Raji (cell line): ENCODE data around the gene MFAP3L.

Experiments
- POLR2A ChIP-seq: IDR thresholded peaks from 2 replicates; pipeline ENCODE4 v1.6.1; 2011; ENCODE audit warnings: low read depth, low read length, control low read depth; ENCODE audit not compliant: insufficient read depth

Gene MFAP3L

GRCh38 chr4:170026253-170027021, at the start of gene MFAP3L:
TSS of gene MFAP3L (minus strand) at chr4:170026395. CDS start at chr4:170005877, 20,518 bp downstream.
- no peak for TF ChIP-seq POLR2A

- TF ChIP-seq POLR2A: no peak
Observed at GRCh38 chr4:170071196-170071595, 45.0 kb upstream of the MFAP3L start.

DNA sequence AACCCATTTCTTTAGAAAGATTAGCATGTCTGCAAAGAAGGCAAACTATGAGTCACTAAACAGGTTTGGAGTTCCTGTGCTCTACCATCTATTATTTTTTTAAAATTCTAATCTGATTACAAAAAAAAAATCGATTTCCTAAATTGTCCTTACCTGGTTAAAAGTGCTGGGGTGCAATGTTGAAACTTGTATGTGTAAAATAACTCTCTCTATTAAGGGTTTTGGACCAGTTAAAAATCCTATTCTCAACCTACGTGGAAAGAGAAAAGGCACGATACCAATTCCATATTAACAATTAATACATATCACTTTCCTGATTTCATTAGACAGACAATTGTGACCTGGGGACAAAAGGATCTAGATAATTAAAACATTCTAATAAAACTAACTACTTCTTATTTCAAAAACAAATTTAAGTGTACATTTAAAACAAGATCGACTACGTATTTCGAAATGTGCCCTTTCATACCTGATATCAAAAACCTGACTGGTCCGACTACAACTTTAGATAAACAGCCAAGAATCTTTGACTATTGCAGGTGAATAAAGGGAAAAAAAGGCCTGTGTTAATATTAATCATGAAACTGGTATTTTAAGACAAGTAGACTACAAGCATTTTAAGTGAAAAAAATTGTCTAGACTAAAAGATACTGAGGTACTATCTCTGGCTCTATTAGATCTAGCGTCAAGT, 42.4 kb upstream of the MFAP3L start:
- no peak for TF ChIP-seq POLR2A

GRCh38 chr4:170059421-170059820, 33.2 kb upstream of the MFAP3L start:
- no peak for TF ChIP-seq POLR2A

DNA sequence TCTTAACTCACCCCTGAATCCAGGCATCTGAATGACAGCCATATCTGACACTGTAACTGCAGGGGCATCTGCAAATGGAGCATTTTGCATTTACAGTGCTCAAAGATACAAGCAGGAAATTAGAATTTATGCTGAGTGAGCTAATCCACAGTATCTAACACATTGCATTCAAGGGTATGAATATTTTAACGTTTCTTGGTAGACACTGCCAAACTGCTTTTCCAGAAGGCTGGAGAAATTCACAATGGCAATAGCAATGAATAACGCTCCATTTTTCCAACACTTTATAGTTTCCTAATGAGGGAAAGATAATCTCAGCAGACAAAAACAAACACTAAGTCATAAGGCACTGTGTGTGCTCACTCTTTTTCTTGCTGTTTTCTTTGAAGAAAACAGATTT, 32.6 kb upstream of the MFAP3L start:
- TF ChIP-seq POLR2A: no peak

- TF ChIP-seq POLR2A: no peak
Observed at GRCh38 chr4:170057866-170058265, 31.7 kb upstream of the MFAP3L start.

GRCh38 chr4:170052919-170053318, 26.7 kb upstream of the MFAP3L start:
- TF ChIP-seq POLR2A: no peak

- no peak for TF ChIP-seq POLR2A
Observed at GRCh38 chr4:170051402-170051801, 25.2 kb upstream of the MFAP3L start.

GRCh38 chr4:170049766-170050165, 23.6 kb upstream of the MFAP3L start:
- no peak for TF ChIP-seq POLR2A

DNA sequence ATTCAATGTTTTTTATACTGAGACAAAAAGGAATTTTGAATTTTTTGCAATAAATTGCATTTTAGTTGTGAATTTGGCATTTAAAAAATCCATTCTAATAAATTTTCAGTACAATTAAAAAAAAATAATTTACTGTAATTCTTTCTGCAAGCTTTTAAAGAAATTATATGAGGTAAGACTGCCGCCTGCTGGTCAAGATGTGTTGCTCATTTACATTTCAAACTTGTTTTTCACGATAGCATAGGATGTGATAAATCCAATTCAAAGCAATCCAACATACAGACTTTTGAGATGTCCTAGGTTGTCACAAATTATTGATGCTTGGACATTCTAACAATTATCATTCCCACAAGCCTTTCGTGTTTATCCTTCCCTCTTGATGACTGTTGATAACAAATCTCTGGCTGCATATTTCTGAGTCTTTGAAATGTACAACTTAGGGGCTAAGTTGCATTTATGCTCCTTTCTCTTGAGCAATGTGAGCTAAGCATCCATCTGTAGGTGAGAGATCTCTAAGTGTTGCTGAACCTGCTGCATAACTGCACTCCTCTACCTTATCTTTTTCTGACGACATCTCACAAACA, 21.7 kb upstream of the MFAP3L start:
- no peak for TF ChIP-seq POLR2A

GRCh38 chr4:170040031-170040680, 14.0 kb upstream of the MFAP3L start:
- no peak for TF ChIP-seq POLR2A

DNA sequence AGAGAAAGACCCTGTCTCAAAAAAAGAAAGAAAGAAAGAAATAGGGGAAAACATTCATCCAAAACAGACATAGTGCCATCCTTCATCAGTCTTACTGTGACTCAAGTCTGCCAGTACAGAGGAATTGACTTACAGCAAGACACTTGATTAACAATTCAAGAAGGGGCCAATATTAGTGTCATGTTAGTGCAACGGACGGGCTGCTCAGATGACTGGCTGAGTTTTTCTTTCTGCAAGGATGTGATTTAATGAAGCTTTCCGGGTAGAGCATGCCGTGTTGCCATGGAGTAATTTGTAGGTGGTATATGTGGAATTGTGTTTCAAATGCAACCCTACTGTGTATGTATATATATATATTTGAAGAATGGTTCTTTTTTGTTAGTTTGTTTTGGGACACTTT, 12.6 kb upstream of the MFAP3L start:
- no peak for TF ChIP-seq POLR2A

DNA sequence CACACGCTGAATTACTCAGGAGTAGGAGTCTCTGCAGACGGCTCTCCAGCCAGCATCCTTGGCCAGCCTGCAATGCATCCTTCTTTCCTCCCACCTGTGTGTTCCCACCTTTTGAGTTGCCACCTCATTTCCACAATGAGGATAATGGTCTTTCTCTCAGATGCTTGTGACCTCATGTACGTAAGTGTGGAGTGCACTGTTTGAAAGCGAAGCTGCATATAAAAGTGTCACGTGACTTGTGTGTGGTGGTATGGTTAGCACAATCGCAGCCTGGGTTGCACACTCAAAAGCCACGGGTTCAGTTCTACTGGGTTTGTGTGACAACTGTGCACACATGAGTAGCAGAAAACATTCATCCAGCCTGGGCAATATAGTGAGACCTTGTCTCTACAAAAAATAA, 12.0 kb upstream of the MFAP3L start:
- TF ChIP-seq POLR2A: no peak

- no peak for TF ChIP-seq POLR2A
Observed at GRCh38 chr4:170037481-170037880, 11.3 kb upstream of the MFAP3L start.

DNA sequence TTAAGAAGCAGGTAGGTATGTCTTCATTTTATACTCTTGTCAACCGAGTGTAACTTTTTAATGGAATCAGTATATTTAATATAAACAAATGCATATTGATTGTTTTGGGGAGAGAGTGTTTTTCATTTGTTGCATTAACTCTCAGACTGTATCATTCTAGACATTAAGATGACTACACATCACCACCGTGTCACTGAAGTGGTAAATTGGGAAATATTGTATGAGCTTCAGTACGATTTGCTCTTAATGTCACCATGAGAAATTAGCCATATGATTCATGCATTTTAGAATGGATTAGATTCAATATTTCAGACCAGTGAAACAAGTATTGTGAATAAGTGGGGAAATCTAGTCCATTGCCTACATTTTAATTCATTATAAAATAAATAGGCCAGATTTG, 9.7 kb upstream of the MFAP3L start:
- TF ChIP-seq POLR2A: no peak

GRCh38 chr4:170035231-170035630, 9.0 kb upstream of the MFAP3L start:
- TF ChIP-seq POLR2A: no peak

- no peak for TF ChIP-seq POLR2A
Observed at GRCh38 chr4:170033999-170034398, 7.8 kb upstream of the MFAP3L start.
